NCI-H1105 treated with DMSO at 0.1 percent for 48 hours (cell line): Measurements from ENCODE around the gene CGN.
"Not testable (repeated sequence)": the region's sequence is repeated elsewhere in the genome, so short reads cannot be mapped to it uniquely, and the experiment has no call there.

ENCODE experiments used
- DNase-seq: peaks from one replicate; lab custom pipeline; 2025; lab: John Stamatoyannopoulos, UW

The CGN gene

DNA sequence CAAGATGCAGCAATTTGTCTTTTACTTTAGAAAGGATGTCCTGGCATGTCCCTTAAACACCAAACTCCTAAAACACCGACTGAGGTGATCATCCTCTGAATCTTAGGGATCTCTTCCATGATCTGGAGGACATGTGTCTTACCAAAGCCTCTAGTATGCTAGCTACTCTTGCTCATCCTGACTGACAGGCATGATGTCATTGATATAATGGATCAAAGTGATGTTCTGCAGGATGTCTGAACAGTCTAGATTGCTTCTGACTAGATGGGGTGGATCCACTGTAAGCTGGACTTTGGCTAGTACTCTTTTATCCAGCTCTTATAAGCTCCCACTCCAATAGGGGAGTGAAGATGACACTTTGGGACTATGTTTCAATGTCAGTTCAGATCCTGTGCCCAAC is 11.3 kb upstream of the CGN start:
- DNase-seq: no peak

DNA sequence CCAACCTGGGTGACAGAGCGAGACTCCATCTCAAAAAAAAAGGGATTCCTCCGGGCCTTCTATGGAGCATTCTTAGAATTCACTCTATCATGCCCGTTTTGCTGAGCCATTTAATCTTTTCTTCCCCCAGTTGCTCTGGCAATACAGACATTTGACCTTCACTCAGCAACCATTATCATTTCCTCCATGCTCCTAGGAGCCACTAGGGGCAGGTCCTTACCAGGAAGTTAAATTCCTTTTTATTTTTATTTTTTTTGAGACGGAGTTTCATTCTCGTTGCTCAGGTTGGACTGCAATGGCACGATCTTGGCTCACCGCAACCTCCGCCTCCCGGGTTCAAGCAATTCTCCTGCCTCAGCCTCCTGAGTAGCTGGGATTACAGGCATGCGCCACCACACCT is 9.7 kb upstream of the CGN start:
- DNase-seq: no peak

- no peak for DNase-seq
Observed at GRCh38 chr1:151502035-151502700, 9.0 kb upstream of the CGN start.

- DNase-seq: no peak
Observed at GRCh38 chr1:151502859-151503780, 8.1 kb upstream of the CGN start.

- no peak for DNase-seq
Observed at GRCh38 chr1:151504252-151504651, 6.9 kb upstream of the CGN start.

DNA sequence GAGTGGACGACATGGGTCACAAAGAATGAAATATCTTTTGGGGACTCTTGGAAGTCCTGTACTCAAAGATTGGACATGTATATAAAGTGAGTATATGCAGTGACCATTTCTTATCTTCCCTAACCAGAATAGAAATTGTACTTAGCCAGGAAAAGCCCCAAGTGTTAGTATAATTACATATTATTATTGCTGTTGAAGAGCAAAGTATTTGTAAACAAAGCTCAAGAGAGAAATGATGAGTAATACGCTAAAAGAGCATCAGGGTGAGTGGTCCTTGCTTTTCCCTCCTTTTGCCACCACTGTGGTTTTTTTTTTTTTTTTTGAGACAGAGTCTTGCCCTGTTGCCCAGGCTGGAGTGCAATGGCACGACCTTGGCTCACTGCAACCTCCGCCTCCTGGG is 6.4 kb upstream of the CGN start:
- DNase-seq: no peak

DNA sequence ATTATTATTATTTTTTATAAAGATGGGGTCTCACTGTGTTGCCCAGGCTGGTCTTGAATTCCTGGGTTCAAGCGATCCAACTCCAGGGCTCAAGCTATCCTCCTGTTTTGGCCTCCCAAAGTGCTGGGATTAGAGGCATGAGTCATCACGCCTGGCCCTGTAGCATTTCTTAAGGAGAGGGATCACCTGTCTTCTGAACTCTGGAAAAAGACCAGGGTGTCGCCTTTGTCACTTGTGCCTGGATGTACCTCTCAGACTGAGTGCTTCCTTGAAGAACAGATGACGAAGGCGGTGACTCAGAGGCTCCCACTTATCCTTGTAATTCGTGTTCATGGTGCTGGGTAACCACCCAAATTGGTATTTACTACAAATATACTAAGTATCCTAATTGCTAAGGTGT is 2.4 kb upstream of the CGN start:
- DNase-seq: no peak

DNA sequence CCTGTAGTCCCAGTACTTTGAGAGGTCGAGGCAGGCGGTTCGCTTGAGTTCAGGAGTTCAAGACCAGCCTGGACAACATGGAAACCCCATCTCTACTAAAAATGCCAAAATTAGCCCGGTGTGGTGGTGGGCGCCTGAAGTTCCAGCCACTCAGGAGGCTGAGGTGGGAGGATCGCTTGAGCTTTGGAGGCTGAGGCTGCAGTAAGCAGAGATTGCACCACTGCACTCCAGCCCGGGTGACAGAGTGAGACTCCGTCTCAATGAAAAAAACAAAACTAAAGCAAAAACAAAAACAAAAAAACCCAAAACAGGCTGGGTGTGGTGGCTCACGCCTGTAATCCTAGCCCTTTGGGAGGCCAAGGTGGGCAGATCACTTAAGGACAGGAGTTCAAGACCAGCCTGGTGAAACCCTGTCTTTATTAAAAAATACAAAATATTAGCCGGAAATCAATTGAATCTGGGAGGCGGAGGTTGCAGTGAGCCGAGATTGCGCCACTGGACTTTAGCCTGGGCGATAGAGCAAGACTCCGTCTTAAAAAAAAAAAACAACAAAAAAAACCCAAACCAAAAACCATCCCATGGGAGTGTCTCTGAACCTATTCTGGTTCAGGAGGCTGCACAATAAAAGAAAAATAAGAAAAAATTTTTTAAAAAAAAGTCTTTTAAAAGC is 1.7 kb upstream of the CGN start:
- no peak for DNase-seq

- DNase-seq: no peak
Observed at GRCh38 chr1:151510020-151510405, 1.2 kb upstream of the CGN start.

DNA sequence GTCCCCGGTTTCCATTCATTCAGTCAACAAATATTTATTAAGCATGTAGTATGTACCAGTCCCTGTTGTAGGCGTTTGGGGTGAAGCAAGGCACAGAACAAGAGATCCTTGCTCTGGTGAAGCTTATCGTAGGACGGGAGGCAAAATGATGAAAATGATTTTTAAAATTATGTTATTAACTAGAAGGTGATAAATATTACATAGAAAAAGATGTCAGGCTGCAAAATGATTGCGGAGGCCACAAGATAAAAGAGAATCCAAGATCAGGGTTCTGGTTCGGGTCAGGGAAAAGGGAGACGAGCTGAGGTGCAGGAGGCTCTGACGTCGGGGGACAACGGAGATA is 602 bp upstream of the CGN start:
- no peak for DNase-seq

DNA sequence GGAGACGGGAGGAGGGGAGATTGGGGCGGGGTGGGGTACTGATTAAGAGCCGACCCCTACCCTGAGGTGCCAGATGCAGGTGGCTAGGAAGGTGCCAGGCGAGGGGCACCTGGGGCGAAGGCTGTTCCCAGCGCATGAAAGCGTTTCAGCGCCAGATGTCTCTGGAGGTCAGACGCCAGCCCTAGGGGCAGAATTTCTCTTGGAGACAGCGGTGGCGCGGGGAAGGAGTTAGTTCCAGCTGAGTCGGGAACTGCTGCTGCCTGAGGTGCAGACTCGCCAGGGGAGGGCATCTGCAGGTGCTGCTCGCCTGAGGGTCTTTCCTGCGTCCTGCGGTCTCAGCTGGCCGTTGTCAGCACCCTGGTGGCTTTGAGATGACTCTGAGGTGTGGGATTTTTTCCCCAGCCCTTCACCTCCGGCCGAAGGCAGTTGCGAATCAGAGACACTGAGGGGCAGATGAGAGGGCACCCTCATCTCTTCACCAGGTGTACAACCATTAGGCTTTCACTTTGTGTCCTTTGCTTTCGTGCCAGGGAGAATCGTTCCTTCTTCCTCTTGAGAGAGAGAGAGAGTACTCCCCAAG is 539 bp downstream of the CGN start:
- peak; percentile 51 for DNase-seq

DNA sequence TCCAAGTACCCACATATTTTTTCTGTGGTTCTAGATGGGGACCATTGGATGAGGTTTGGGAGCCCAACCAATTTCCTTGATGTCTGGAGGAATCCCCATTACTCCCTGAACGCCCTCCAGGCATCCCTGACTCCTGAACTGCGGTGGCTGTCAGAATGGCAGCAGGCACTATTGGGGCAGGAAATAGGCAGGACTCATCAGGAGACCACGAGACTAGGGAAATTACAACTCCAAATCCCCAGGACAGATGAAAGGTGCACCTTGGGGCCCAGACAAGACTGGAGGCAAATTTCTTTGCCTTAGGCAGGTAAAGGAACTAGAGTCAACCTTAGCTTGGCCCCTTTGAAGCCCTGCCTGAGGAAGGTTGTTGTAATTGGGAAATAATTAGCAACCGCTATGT is 1.1 kb downstream of the CGN start:
- DNase-seq: peak; percentile 1

- no peak for DNase-seq
Observed at GRCh38 chr1:151512801-151513625, 1.8 kb downstream of the CGN start.

GRCh38 chr1:151513626-151514121 is 2.5 kb downstream of the CGN start:
- no peak for DNase-seq

DNA sequence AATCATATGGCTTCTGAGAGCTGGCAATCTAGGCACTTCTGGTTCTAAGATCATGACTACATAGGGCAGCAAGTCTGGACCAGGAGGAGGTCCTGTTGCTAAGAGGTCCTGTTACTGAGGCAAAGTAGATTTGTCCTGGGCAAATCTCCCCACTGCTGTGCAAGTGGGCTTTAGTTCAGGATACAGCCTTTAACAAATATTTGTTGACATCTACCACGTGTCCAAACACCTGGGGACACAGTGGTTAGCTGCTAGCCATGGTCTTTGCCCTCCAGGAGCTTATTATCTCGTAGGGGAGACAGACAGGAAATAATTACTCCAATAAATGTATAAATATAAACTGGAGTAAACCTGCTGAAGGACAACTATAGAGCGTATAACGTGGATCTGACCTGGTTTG is 3.2 kb downstream of the CGN start:
- DNase-seq: no peak

- DNase-seq: no peak
Observed at GRCh38 chr1:151515265-151515664, 4.1 kb downstream of the CGN start.

DNA sequence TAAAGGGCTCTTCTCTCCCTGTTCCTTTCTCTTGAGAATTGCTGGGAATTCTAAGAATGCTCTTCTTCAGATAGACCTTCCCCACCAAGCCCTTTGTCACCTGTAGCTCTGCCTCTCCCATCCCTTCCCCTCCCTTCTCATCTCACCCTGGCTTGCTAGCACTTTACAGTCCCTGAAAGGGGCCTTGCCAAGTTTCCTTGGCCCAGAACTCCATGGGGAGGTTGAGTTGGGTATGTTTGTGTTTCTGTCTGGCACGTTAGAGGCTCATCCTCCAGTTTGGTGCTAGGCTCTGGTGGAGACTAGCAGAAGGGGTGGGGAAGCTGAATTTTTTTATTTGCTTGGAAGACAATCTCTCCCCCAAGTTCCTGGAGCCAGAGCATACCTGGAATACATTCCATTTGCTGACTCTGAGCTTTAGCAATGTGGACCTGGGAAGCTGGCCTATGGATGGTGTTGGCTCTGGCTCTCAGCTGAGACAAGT is 4.9 kb downstream of the CGN start:
- no peak for DNase-seq

- no peak for DNase-seq
Observed at GRCh38 chr1:151518431-151518830, 7.2 kb downstream of the CGN start.

DNA sequence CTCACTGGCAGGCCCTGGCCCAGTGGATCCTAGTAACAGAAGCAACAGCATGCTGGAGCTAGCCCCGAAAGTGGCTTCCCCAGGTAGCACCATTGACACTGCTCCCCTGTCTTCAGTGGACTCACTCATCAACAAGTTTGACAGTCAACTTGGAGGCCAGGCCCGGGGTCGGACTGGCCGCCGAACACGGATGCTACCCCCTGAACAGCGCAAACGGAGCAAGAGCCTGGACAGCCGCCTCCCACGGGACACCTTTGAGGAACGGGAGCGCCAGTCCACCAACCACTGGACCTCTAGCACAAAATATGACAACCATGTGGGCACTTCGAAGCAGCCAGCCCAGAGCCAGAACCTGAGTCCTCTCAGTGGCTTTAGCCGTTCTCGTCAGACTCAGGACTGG is 7.7 kb downstream of the CGN start:
- DNase-seq: no peak

DNA sequence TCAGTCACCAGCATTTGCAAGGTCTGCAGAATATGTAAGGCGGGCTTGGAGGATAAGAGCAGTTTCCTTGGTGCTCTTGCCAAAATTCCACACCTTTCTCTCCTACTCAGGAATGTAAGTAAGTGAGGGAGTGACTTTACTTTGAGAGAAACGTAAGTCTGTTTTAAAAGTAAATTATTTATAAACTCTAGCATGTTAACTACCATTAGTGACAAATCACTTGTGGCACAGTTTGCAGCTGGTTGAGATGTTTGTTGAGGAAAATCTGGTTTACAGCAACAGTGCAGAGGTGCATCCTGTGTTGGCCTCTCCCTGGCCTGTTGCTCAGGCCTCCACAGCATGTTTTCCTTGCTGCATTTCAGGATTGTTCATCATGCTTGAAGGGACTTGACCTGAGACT is 8.5 kb downstream of the CGN start:
- DNase-seq: no peak

DNA sequence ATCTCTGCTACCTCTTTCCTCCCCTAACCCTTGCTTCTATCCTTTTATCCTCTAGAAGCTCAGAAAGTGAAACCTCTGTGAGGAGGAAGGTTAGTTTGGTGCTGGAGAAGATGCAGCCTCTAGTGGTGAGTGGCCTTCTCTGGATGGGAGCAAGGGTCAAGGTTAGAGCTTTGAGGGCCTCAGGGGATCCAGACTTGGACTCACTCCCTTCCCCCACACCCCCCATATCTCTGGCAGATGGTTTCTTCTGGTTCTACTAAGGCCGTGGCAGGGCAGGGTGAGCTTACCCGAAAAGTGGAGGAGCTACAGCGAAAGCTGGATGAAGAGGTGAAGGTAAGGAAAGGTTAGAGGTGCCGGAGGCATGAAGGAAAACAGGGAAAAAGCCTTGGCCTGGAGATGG is 9.2 kb downstream of the CGN start:
- DNase-seq: no peak

GRCh38 chr1:151522427-151522826 is 11.2 kb downstream of the CGN start:
- DNase-seq: not testable (repeated sequence)
